ENCODE data around the gene ADAMTS16.

The ADAMTS16 gene

GRCh38 chr5:5239191-5239590, 99.1 kb downstream of the ADAMTS16 start:
- DNase-seq, result no peak

GRCh38 chr5:5240234-5240633, 100.1 kb downstream of the ADAMTS16 start:
- DNase-seq, result no peak

GRCh38 chr5:5242056-5242455, 101.9 kb downstream of the ADAMTS16 start:
- DNase-seq, result no peak

GRCh38 chr5:5246736-5247135, 106.6 kb downstream of the ADAMTS16 start:
- no peak for DNase-seq

- no peak for DNase-seq
Observed at GRCh38 chr5:5250758-5251157, 110.6 kb downstream of the ADAMTS16 start.

GRCh38 chr5:5252106-5252505, 112.0 kb downstream of the ADAMTS16 start:
- no peak for DNase-seq

GRCh38 chr5:5257353-5257752, 117.2 kb downstream of the ADAMTS16 start:
- no peak for DNase-seq

GRCh38 chr5:5258564-5258963, 118.4 kb downstream of the ADAMTS16 start:
- no peak for DNase-seq

GRCh38 chr5:5264727-5265126, 124.6 kb downstream of the ADAMTS16 start:
- DNase-seq, result no peak

- no peak for DNase-seq
Observed at GRCh38 chr5:5266297-5266696, 126.2 kb downstream of the ADAMTS16 start.

- no peak for DNase-seq
Observed at GRCh38 chr5:5270161-5270560, 130.0 kb downstream of the ADAMTS16 start.

- no peak for DNase-seq
Observed at GRCh38 chr5:5270958-5271785, 131.0 kb downstream of the ADAMTS16 start.

- no peak for DNase-seq
Observed at GRCh38 chr5:5271786-5272321, 131.7 kb downstream of the ADAMTS16 start.

GRCh38 chr5:5273398-5273797, 133.3 kb downstream of the ADAMTS16 start:
- no peak for DNase-seq

GRCh38 chr5:5273976-5274375, 133.8 kb downstream of the ADAMTS16 start:
- DNase-seq, result no peak

- no peak for DNase-seq
Observed at GRCh38 chr5:5275211-5275610, 135.1 kb downstream of the ADAMTS16 start.

GRCh38 chr5:5276430-5276829, 136.3 kb downstream of the ADAMTS16 start:
- DNase-seq, result no peak

GRCh38 chr5:5276951-5277517, 136.9 kb downstream of the ADAMTS16 start:
- no peak for DNase-seq

- no peak for DNase-seq
Observed at GRCh38 chr5:5278201-5278814, 138.2 kb downstream of the ADAMTS16 start.

GRCh38 chr5:5278815-5279381, 138.8 kb downstream of the ADAMTS16 start:
- DNase-seq, result no peak

GRCh38 chr5:5285906-5286305, 145.8 kb downstream of the ADAMTS16 start:
- DNase-seq, result no peak

GRCh38 chr5:5287419-5287818, 147.3 kb downstream of the ADAMTS16 start:
- DNase-seq, result no peak

GRCh38 chr5:5288201-5288600, 148.1 kb downstream of the ADAMTS16 start:
- no peak for DNase-seq

GRCh38 chr5:5289537-5289936, 149.4 kb downstream of the ADAMTS16 start:
- DNase-seq, result no peak

Measured in stimulated activated CD4-positive, alpha-beta T cell treated with anti-CD3 and anti-CD28 coated beads, Interleukin-2, amount 100 ng/mL, for 48 hours (primary cell).